MM.1S (cell line): ENCODE results near the gene GRB10.

Source experiments
- DNase-seq: peaks from one replicate; pipeline ENCODE4 v3.0.0-alpha.2; 2015
- H2AFZ ChIP-seq: fragments of 300-600 bp; sonication (generic); 2 replicates; pipeline ENCODE4 v1.6.0; 2016; ENCODE audit warnings: antibody characterized with exemption, low read length
- H3F3A ChIP-seq: fragments of 300-600 bp; sonication (generic); 2 replicates; pipeline ENCODE4 v1.6.1; 2016; ENCODE audit warnings: mild to moderate bottlenecking, antibody characterized with exemption, low read length, moderate library complexity, mixed read lengths; ENCODE audit not compliant: insufficient read depth
- H3K27ac ChIP-seq: fragments of 300-600 bp; sonication (generic); 2 replicates; pipeline ENCODE4 v1.5.1; 2016; ENCODE audit warnings: mild to moderate bottlenecking, low read length
- H3K27me3 ChIP-seq: fragments of 300-600 bp; sonication (generic); replicated peaks from 2 replicates; pipeline ENCODE4 v1.6.0; 2016; ENCODE audit warnings: low read length; ENCODE audit not compliant: insufficient read depth
- H3K36me3 ChIP-seq: fragments of 300-600 bp; sonication (generic); replicated peaks from 2 replicates; pipeline ENCODE4 v1.6.1; 2016; ENCODE audit warnings: mild to moderate bottlenecking, low read length, mixed read lengths; ENCODE audit not compliant: insufficient read depth
- H3K4me1 ChIP-seq: fragments of 300-600 bp; sonication (generic); 2 replicates; pipeline ENCODE4 v1.6.1; 2016; ENCODE audit warnings: low read length, mixed read lengths
- H3K4me2 ChIP-seq: fragments of 300-600 bp; sonication (generic); 2 replicates; pipeline ENCODE4 v1.6.0; 2016; ENCODE audit warnings: low read depth, low read length
- H3K4me3 ChIP-seq: fragments of 300-600 bp; sonication (generic); 2 replicates; pipeline ENCODE4 v1.5.1; 2016; ENCODE audit warnings: low read length, mixed read lengths
- H3K79me2 ChIP-seq: fragments of 300-600 bp; sonication (generic); 2 replicates; pipeline ENCODE4 v1.6.1; 2016; ENCODE audit warnings: mixed run types, low read length, mixed read lengths
- H3K9ac ChIP-seq: fragments of 300-600 bp; sonication (generic); 2 replicates; pipeline ENCODE4 v1.6.1; 2016; ENCODE audit warnings: low read length, mixed read lengths
- H3K9me2 ChIP-seq: fragments of 300-600 bp; sonication (generic); replicated peaks from 2 replicates; pipeline ENCODE4 v1.6.1; 2016; ENCODE audit warnings: mild to moderate bottlenecking, low read length, mixed read lengths; ENCODE audit not compliant: insufficient read depth
- H3K9me3 ChIP-seq: fragments of 300-600 bp; sonication (generic); replicated peaks from 2 replicates; pipeline ENCODE4 v1.6.1; 2016; ENCODE audit warnings: mild to moderate bottlenecking, low read length, mixed read lengths; ENCODE audit not compliant: insufficient read depth
- H4K20me1 ChIP-seq: fragments of 300-600 bp; sonication (generic); 2 replicates; pipeline ENCODE4 v1.6.1; 2016; ENCODE audit warnings: mild to moderate bottlenecking, low read length, moderate library complexity, mixed read lengths; ENCODE audit not compliant: insufficient read depth
- EZH2 ChIP-seq: fragments of 300-600 bp; sonication (generic); optimal IDR thresholded peaks from 2 replicates; pipeline ENCODE3; 2017; ENCODE audit warnings: low read depth, mild to moderate bottlenecking, antibody characterized with exemption, low read length, mixed read lengths
- EZH2phosphoT487 ChIP-seq: fragments of 300-600 bp; sonication (generic); IDR thresholded peaks from 2 replicates; pipeline ENCODE4 v1.6.1; 2018; ENCODE audit warnings: antibody characterized with exemption, low read length
- TF ChIP-seq, protein P1 (sequence below): fragments of 300-600 bp; sonication (generic); IDR thresholded peaks from 2 replicates; pipeline ENCODE4 v1.5.1; 2016; ENCODE audit warnings: antibody characterized with exemption, low read length, mixed read lengths

GRB10 gene

DNA sequence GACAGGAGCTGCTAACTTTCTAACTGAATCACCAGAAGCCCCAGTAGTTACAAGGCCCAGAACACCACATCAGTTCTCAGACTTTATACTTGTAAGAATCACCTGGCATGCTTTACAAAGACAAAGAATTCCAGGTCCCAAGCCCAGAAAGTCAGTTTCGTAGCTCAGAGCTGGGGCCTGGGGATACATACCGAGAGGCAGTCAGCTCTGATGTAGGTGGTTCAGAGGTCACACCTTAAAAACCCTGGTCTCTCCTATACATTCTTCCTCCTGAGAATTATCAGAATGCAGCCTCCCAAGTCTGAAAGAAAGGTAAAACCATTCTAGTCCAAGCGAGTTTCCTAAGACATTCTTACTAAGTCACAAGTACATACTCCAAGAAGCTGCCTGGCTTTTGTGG, 2.3 kb downstream of the GRB10 start:
- Histone ChIP-seq H3K4me3 (no peak overlapping the region), H3K4me2 (no peak overlapping the region), H3F3A (no peaks in the 10 kb centered on the region), H3K27ac (no peak overlapping the region), H3K9me2 (no peaks in the 10 kb centered on the region), H3K9ac (no peak overlapping the region), H3K27me3 (no peaks in the 10 kb centered on the region), H3K36me3 (no peaks in the 10 kb centered on the region), H2AFZ (no peak overlapping the region), H3K79me2 (no peaks in the 10 kb centered on the region), H4K20me1 (no peaks in the 10 kb centered on the region), H3K4me1 (no peaks in the 10 kb centered on the region), H3K9me3 (no peaks in the 10 kb centered on the region)
- no peak for DNase-seq
- TF ChIP-seq, protein P1, sequence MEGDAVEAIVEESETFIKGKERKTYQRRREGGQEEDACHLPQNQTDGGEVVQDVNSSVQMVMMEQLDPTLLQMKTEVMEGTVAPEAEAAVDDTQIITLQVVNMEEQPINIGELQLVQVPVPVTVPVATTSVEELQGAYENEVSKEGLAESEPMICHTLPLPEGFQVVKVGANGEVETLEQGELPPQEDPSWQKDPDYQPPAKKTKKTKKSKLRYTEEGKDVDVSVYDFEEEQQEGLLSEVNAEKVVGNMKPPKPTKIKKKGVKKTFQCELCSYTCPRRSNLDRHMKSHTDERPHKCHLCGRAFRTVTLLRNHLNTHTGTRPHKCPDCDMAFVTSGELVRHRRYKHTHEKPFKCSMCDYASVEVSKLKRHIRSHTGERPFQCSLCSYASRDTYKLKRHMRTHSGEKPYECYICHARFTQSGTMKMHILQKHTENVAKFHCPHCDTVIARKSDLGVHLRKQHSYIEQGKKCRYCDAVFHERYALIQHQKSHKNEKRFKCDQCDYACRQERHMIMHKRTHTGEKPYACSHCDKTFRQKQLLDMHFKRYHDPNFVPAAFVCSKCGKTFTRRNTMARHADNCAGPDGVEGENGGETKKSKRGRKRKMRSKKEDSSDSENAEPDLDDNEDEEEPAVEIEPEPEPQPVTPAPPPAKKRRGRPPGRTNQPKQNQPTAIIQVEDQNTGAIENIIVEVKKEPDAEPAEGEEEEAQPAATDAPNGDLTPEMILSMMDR: no peak
- TF ChIP-seq EZH2: no peak
- no peak for TF ChIP-seq EZH2phosphoT487

DNA sequence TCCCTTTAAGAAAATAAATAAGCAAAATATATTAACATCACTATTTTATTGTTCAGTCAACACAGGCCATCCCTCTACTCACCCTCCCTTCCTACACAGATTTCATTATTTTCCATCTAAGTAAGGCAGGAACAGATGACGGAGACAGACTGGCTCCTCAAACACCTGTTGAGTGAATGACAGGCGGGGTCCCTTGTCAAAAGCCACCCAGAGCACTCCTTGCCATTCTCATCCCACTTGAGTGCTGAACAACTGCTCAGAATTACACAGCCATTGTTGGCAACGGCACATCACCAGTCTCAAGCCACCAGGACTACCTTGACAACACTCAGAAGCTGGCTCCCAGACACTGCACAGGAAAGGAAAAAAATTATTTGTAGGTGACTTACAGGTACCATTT, 3.3 kb downstream of the GRB10 start:
- H3K4me1 ChIP-seq: no peaks in the 10 kb centered on the region
- H3K9me3 ChIP-seq: no peaks in the 10 kb centered on the region
- no peaks in the 10 kb centered on the region for H3K36me3 ChIP-seq
- H3K9ac ChIP-seq: no peak overlapping the region
- no peak overlapping the region for H2AFZ ChIP-seq
- no peak for DNase-seq
- no peak overlapping the region for H3K4me2 ChIP-seq
- H3K4me3 ChIP-seq: no peak overlapping the region
- no peaks in the 10 kb centered on the region for H3F3A ChIP-seq
- no peaks in the 10 kb centered on the region for H4K20me1 ChIP-seq
- TF ChIP-seq EZH2: no peak
- no peaks in the 10 kb centered on the region for H3K9me2 ChIP-seq
- H3K27me3 ChIP-seq: no peaks in the 10 kb centered on the region
- no peak overlapping the region for H3K27ac ChIP-seq
- H3K79me2 ChIP-seq: no peaks in the 10 kb centered on the region

DNA sequence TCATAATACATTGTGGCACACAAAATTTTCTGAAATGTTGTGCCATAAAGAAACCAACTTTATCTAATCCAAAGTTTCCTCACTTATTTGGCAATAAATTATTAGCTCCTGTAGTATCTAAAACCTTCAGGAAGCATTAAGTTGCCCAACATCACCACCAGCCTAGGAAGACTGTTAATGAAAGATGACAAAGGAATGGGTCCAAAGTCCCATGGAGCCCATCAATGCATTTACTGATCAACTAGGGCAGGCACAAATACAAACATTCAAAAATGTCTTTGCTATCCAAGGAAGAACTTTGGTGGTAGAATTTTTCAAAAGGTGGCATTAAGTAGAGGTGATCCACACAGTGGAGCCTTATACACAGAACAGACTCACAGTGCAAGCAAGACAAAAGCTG, 4.5 kb downstream of the GRB10 start:
- H3K9ac ChIP-seq: no peak overlapping the region
- no peak overlapping the region for H3K4me2 ChIP-seq
- TF ChIP-seq EZH2: no peak
- no peak for TF ChIP-seq EZH2phosphoT487
- TF ChIP-seq, protein P1: no peak
- no peak overlapping the region for H3K27ac ChIP-seq
- H3K27me3 ChIP-seq: no peaks in the 10 kb centered on the region
- no peaks in the 10 kb centered on the region for H4K20me1 ChIP-seq
- H2AFZ ChIP-seq: no peak overlapping the region
- no peaks in the 10 kb centered on the region for H3K9me3 ChIP-seq
- no peaks in the 10 kb centered on the region for H3K9me2 ChIP-seq
- no peaks in the 10 kb centered on the region for H3K4me1 ChIP-seq
- no peak for DNase-seq
- H3K4me3 ChIP-seq: no peak overlapping the region
- no peaks in the 10 kb centered on the region for H3F3A ChIP-seq
- no peaks in the 10 kb centered on the region for H3K79me2 ChIP-seq
- no peaks in the 10 kb centered on the region for H3K36me3 ChIP-seq

DNA sequence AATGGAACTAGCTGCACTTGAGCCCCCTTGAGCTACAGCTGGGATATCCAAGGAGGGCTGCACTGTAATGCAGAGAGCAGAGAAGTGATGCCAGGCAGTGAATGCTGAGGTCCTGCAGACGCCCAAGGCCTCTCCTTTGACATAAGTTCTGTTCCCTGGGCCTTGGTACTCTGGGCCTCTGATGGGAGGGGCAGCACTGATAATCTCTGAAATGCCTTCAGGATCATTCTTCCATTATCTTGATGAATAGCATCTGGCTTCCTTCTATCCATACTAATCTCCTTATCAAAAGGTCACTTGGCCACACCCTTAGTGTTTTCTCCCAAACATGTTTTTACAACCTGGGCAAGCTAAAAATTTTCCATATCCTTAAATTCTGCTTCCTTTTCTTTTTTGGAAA, 6.9 kb downstream of the GRB10 start:
- no peaks in the 10 kb centered on the region for H4K20me1 ChIP-seq

More for the DNA sequence above, 6.9 kb downstream of the GRB10 start:
- DNase-seq: no peak
- Histone ChIP-seq H3K4me3 (no peak overlapping the region), H3K79me2 (no peaks in the 10 kb centered on the region), H3K27ac (no peak overlapping the region), H3K27me3 (no peaks in the 10 kb centered on the region), H3K36me3 (no peaks in the 10 kb centered on the region), H3K9ac (no peak overlapping the region), H3K4me1 (no peaks in the 10 kb centered on the region), H3F3A (no peaks in the 10 kb centered on the region), H2AFZ (no peak overlapping the region), H3K9me2 (no peaks in the 10 kb centered on the region), H3K4me2 (no peak overlapping the region), H3K9me3 (no peaks in the 10 kb centered on the region)
- TF ChIP-seq EZH2phosphoT487 (no peak), EZH2 (no peak)
- TF ChIP-seq, protein P1: no peak
